ENCODE measurements around the gene MXI1. TPM values are rescaled to one million over a fixed set of nuclear protein-coding genes. Genes with fewer than 3 reads are reported as not detected.

MXI1 gene
- total and polyA plus RNA-seq, 2 of the 4 experiments (the other 2 are of a cell fraction), result 7.2 to 11.8 TPM

GRCh38 chr10:110205051-110205675, 2.2 kb upstream of the MXI1 start:
- Histone ChIP-seq H3K4me3 (ENCODE audit: insufficient read depth, low read depth, low read length) (no peak overlapping the region), H4K8ac (ENCODE audit: low read depth in 2 of 2, low read length in 2 of 2) (no peak overlapping the region), H3K4me2 (ENCODE audit: low read depth, low read length) (no peak overlapping the region), H3K9ac (ENCODE audit: low read depth, low read length) (no peak overlapping the region), H3K14ac (replicated peaks; ENCODE audit: low read depth, low read length) (no peak overlapping the region), H3K4me1 (ENCODE audit: control insufficient read depth, insufficient read depth, low read length) (no peaks in the 10 kb centered on the region), H3K18ac (ENCODE audit: low read depth, low read length) (no peak overlapping the region), H3K23ac (ENCODE audit: low read depth, low read length) (no peak overlapping the region), H4K5ac (ENCODE audit: low read depth, low read length) (no peak overlapping the region), H3K36me3 (ENCODE audit: control insufficient read depth, insufficient read depth, low read length) (no peaks in the 10 kb centered on the region), H2BK20ac (ENCODE audit: low read depth, low read length) (no peak overlapping the region), H3K79me1 (ENCODE audit: low read depth in 1 of 2, low read length in 2 of 2) (peaks cover 0 to 8% of the 10 kb centered on the region in 2 experiments; a peak in 1 of 4 replicates), H2AK9ac (replicated peaks; ENCODE audit: low read depth, low read length, poor library complexity) (no peak overlapping the region), H4K20me1 (ENCODE audit: insufficient read depth, low read length) (no peaks in the 10 kb centered on the region), H4K91ac (ENCODE audit: insufficient read depth, low read depth, low read length) (no peak overlapping the region), H2BK120ac (ENCODE audit: low read depth, low read length) (no peak overlapping the region), H3K9me3 (ENCODE audit: control insufficient read depth, insufficient read depth, low read length) (no peaks in the 10 kb centered on the region), H3K27ac (ENCODE audit: insufficient read depth, low read length) (no peak overlapping the region), H2AK5ac (ENCODE audit: low read depth, low read length) (no peak overlapping the region), H3K56ac (ENCODE audit: extremely low read depth, insufficient read depth, low read length) (no peak overlapping the region), H2AFZ (replicated peaks; ENCODE audit: low read length, poor library complexity) (no peak overlapping the region), H2BK15ac (ENCODE audit: low read depth, low read length) (no peak overlapping the region), H3K27me3 (ENCODE audit: control insufficient read depth, insufficient read depth, low read length) (peaks cover 19% of the 10 kb centered on the region), H3K4ac (ENCODE audit: low read depth, low read length) (no peak overlapping the region), H3K9me1 (ENCODE audit: insufficient read depth, low read length) (no peaks in the 10 kb centered on the region; the same call in 1 of the 2 replicates), H2BK5ac (ENCODE audit: low read depth, low read length, poor library complexity, severe bottlenecking) (no peak overlapping the region)
- ChIA-PET CTCF (interaction anchor here (0.7 to 1.1 kb wide), 3 partner anchors 9 to 52 kb away, joined by 3 to 4 read pairs (median 3); no protein-coding TSS in a partner anchor), POLR2A (ENCODE audit: unreplicated experiment) (no interaction called here)
- WGBS, 2 experiments (ENCODE audit: extremely low coverage in 2 of 2, insufficient read length in 1 of 2), result 92% methylated on average over 2 of the region's 12 CpGs; no CpG with 5 or more reads in 1 of the 2 experiments
- BruUV-seq (replicated peaks), result no TSS peak
- no peak for DNase-seq
- in situ Hi-C loops (cut with MboI; ENCODE audit: low sequenced_read_pairs) (no loop called here), dilution Hi-C loops (cut with HindIII; ENCODE audit: low sequenced_read_pairs, unreplicated experiment) (no loop called here), intact Hi-C loops (cut with micrococcal nuclease) (no loop called here)
- ATAC-seq (ENCODE audit: low read depth), result no peak
- no peak for TF ChIP-seq FOS (IDR thresholded peaks at IDR 0.05; ENCODE audit: low read depth, low read length)
- TF ChIP-seq RAD21 (IDR thresholded peaks at IDR 0.05; ENCODE audit: low read length), result no peak
- no peak for TF ChIP-seq MAZ (IDR thresholded peaks at IDR 0.05; ENCODE audit: borderline replicate concordance, low read depth, low read length)
- no peak for TF ChIP-seq RFX5 (IDR thresholded peaks at IDR 0.05; ENCODE audit: low read depth, low read length)
- no peak for TF ChIP-seq CHD1 (IDR thresholded peaks at IDR 0.05; ENCODE audit: low read depth, low read length)
- TF ChIP-seq NFE2L2 (IDR thresholded peaks at IDR 0.05; ENCODE audit: low read depth, low read length), result no peak
- TF ChIP-seq, protein P1, sequence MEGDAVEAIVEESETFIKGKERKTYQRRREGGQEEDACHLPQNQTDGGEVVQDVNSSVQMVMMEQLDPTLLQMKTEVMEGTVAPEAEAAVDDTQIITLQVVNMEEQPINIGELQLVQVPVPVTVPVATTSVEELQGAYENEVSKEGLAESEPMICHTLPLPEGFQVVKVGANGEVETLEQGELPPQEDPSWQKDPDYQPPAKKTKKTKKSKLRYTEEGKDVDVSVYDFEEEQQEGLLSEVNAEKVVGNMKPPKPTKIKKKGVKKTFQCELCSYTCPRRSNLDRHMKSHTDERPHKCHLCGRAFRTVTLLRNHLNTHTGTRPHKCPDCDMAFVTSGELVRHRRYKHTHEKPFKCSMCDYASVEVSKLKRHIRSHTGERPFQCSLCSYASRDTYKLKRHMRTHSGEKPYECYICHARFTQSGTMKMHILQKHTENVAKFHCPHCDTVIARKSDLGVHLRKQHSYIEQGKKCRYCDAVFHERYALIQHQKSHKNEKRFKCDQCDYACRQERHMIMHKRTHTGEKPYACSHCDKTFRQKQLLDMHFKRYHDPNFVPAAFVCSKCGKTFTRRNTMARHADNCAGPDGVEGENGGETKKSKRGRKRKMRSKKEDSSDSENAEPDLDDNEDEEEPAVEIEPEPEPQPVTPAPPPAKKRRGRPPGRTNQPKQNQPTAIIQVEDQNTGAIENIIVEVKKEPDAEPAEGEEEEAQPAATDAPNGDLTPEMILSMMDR (conservative IDR thresholded peaks at IDR 0.05; ENCODE audit: low read depth, low read length), result no peak
- TF ChIP-seq MXI1 (IDR thresholded peaks at IDR 0.05; ENCODE audit: borderline replicate concordance, low read depth, low read length), result no peak
- no peak for TF ChIP-seq MAFK (IDR thresholded peaks at IDR 0.05; ENCODE audit: low read depth, low read length)
- no peak for TF ChIP-seq CEBPB (IDR thresholded peaks at IDR 0.05; ENCODE audit: low read depth, low read length)
- no peak for TF ChIP-seq BHLHE40 (IDR thresholded peaks at IDR 0.05; ENCODE audit: low read depth, low read length)
